Panc1 (cell line): Measurements from ENCODE around the gene HTN3. TPM values are rescaled to one million over a fixed set of nuclear protein-coding genes. Genes with fewer than 3 reads are reported as not detected.
"Not testable (repeated sequence)": the region's sequence is repeated elsewhere in the genome, so short reads cannot be mapped to it uniquely, and the experiment has no call there.

Source experiments
- ATAC-seq: fragments of 200-7000 bp; cut with Tn5 transposase; 2 replicates; pipeline ENCODE4 v1.9.1; 2020; ENCODE audit warnings: mild to moderate bottlenecking, moderate library complexity
- BruUV-seq: library from RNA; stranded (reverse); fragments of 400-500 nt; replicated peaks from 2 replicates; lab custom pipeline; 2021; lab: Mats Ljungman, UMichigan
- CTCF ChIA-PET: fragments of 300-600 bp; sonication (Branson Sonifier 250); formaldehyde crosslinking; loops from one replicate; lab custom pipeline; 2022; ENCODE audit warnings: antibody characterized with exemption; lab: Charles Lee
- POLR2A ChIA-PET: fragments of 300-600 bp; sonication (Branson Sonifier 250); formaldehyde crosslinking; loops from one replicate; lab custom pipeline; 2022; ENCODE audit warnings: antibody characterized with exemption; lab: Charles Lee
- DNase-seq: peaks from one replicate; pipeline ENCODE4 v3.0.0-alpha.2; 2010; ENCODE audit warnings: low read depth, low spot score
- H3K27ac ChIP-seq: 2 replicates; pipeline ENCODE4 v1.5.1; 2011; ENCODE audit warnings: mild to moderate bottlenecking, low read length, inconsistent platforms
- H3K27me3 ChIP-seq: fragments of 200-500 bp; sonication (Bioruptor generic); 2 replicates; pipeline ENCODE4 v1.6.0; 2014; ENCODE audit warnings: low read length, inconsistent platforms; ENCODE audit not compliant: control insufficient read depth, insufficient read depth
- H3K36me3 ChIP-seq: fragments of 200-500 bp; sonication (Bioruptor generic); 2 replicates; pipeline ENCODE4 v1.5.1; 2014; ENCODE audit warnings: inconsistent platforms, mild to moderate bottlenecking, low read length, moderate library complexity; ENCODE audit not compliant: control insufficient read depth, insufficient read depth
- H3K4me1 ChIP-seq: 2 replicates; pipeline ENCODE4 v1.5.1; 2011; ENCODE audit warnings: inconsistent platforms, mild to moderate bottlenecking, low read length, moderate library complexity; ENCODE audit not compliant: control insufficient read depth, insufficient read depth
- H3K4me3 ChIP-seq, 2 experiments: 2 replicates each; pipeline ENCODE4 v1.5.1; 2011 to 2012; ENCODE audit warnings: low read depth in 2 of 2, low read length in 2 of 2, mild to moderate bottlenecking in 2 of 2, inconsistent platforms in 1 of 2, moderate library complexity in 1 of 2
- H3K9me3 ChIP-seq: fragments of 200-500 bp; sonication (Bioruptor generic); 2 replicates; pipeline ENCODE4 v1.5.1; 2014; ENCODE audit warnings: low read depth, mild to moderate bottlenecking, inconsistent platforms, low read length, moderate library complexity; ENCODE audit not compliant: control insufficient read depth, insufficient read depth
- CTCF ChIP-seq: fragments of 450-650 bp; IDR thresholded peaks from 2 replicates; pipeline ENCODE4 v1.5.1; 2017; ENCODE audit warnings: mild to moderate bottlenecking
- POLR2AphosphoS5 ChIP-seq: IDR thresholded peaks from 2 replicates; pipeline ENCODE4 v1.6.1; 2012; ENCODE audit warnings: mild to moderate bottlenecking, low read depth, low read length, moderate library complexity
- REST ChIP-seq, 2 experiments: IDR thresholded peaks; 2 replicates each; pipeline ENCODE4 v1.6.1; 2011 to 2012; ENCODE audit warnings: low read depth in 2 of 2, control low read depth in 1 of 2, low read length in 1 of 2, mild to moderate bottlenecking in 1 of 2, moderate library complexity in 1 of 2; ENCODE audit not compliant: insufficient read depth in 1 of 2
- SIN3A ChIP-seq: IDR thresholded peaks from 2 replicates; pipeline ENCODE4 v1.6.1; 2012; ENCODE audit warnings: low read depth, mild to moderate bottlenecking, low read length, moderate library complexity, borderline replicate concordance; ENCODE audit not compliant: insufficient read depth
- TCF7L2 ChIP-seq: IDR thresholded peaks from 2 replicates; pipeline ENCODE4 v1.6.1; 2011; ENCODE audit warnings: mild to moderate bottlenecking, low read depth, low read length, inconsistent platforms
- in situ Hi-C: cut with HindIII; loops from 2 replicates; pipeline ENCODE4 v1.10.0; 2016; ENCODE audit warnings: low sequenced_read_pairs, low pct_unique_long_range_greater_than_20kb
- intact Hi-C: fragments of 100-400 bp; cut with micrococcal nuclease; formaldehyde crosslinking; loops from one replicate; pipeline ENCODE4 v1.10.0; 2022; ENCODE audit not compliant: unreplicated experiment
- total RNA-seq: library from RNA; stranded (reverse); gene quantifications from one replicate; pipeline ENCODE4 v1.2.1, GENCODE V29; 2021; ENCODE audit not compliant: unreplicated experiment

Gene HTN3
- total RNA-seq, 1 experiment from 2014 or later = not detected

GRCh38 chr4:70008771-70009170, 19.5 kb upstream of the HTN3 start:
- POLR2A ChIA-PET = no interaction called here
- CTCF ChIA-PET = no interaction called here
- Histone ChIP-seq H3K36me3 (no peaks in the 10 kb centered on the region), H3K9me3 (no peaks in the 10 kb centered on the region), H3K27me3 (no peaks in the 10 kb centered on the region), H3K4me1 (no peaks in the 10 kb centered on the region), H3K27ac (no peak overlapping the region), H3K4me3 (no peak overlapping the region)
- no peak for DNase-seq
- no peak for ATAC-seq
- no TSS peak for BruUV-seq
- no peak for TF ChIP-seq POLR2AphosphoS5
- TF ChIP-seq TCF7L2 = no peak
- no peak for TF ChIP-seq CTCF
- no peak for TF ChIP-seq REST (IDR thresholded peaks at IDR 0.05; ENCODE audit: insufficient read depth in 1 of 2, low read depth in 2 of 2, low read length in 1 of 2)
- no peak for TF ChIP-seq SIN3A
- intact Hi-C loops (no loop called here), in situ Hi-C loops (no loop called here)

GRCh38 chr4:70019006-70019405, 9.3 kb upstream of the HTN3 start:
- POLR2A ChIA-PET, BruUV-seq, DNase-seq, H3K9me3 ChIP-seq, ATAC-seq, intact Hi-C loops, CTCF ChIA-PET, H3K4me3 ChIP-seq, H3K4me1 ChIP-seq, H3K36me3 ChIP-seq, H3K27ac ChIP-seq, in situ Hi-C loops, H3K27me3 ChIP-seq: not testable (repeated sequence)

- no peak for ATAC-seq
- Histone ChIP-seq H3K36me3 (no peaks in the 10 kb centered on the region), H3K4me1 (no peaks in the 10 kb centered on the region), H3K27me3 (no peaks in the 10 kb centered on the region), H3K27ac (no peak overlapping the region), H3K9me3 (no peaks in the 10 kb centered on the region), H3K4me3 (no peak overlapping the region)
- no peak for TF ChIP-seq CTCF
- TF ChIP-seq POLR2AphosphoS5 = no peak
- no peak for TF ChIP-seq REST (IDR thresholded peaks at IDR 0.05; ENCODE audit: insufficient read depth in 1 of 2, low read depth in 2 of 2, low read length in 1 of 2)
- no peak for TF ChIP-seq TCF7L2
- TF ChIP-seq SIN3A = no peak
- ChIA-PET CTCF (no interaction called here), POLR2A (no interaction called here)
- no TSS peak for BruUV-seq
- intact Hi-C loops = no loop called here
- no peak for DNase-seq
- in situ Hi-C loops = no loop called here
Measured at GRCh38 chr4:70023218-70023617, 5.0 kb upstream of the HTN3 start.
